ENCODE results near the gene DENND6B.

Gene DENND6B

DNA sequence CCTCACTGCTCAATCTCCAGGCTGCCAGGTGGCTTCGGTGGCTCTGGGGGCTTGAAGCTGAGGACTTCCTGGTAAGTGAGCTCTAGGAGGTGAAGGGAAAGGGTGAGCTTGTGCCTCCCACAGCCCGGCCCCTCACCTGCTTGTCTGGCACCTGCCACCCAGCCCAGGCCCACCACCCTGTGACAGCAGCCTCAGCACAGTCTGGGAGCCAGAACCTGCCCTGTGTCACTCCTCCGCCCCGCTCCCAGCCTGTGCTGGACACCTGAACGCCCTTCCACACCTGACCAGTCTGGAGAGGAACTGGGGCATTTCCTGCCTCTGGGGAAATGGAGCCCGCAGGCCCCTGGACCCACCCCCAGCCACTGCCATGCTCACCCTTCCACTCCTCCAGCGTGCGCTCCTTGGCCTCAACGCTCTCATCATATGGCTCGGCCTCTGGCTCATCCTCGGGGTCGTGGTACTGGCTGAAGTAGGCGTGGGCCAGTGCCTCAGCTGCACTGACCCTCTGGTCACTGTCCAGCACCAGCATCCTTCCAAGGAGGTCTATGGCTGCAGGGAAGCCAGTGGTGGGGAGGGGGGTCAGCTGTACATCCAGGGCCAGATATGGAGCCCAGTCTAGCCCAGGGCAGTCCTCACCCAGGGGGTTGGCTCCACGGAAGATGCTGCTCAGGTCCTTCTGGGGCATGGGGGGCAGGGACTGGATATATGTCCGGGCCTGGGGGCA is 61.7 kb downstream of the DENND6B start:
- H3K4me1 ChIP-seq (ENCODE audit: insufficient read depth, low read length) = no peaks in the 10 kb centered on the region
- H3K36me3 ChIP-seq (ENCODE audit: insufficient read depth, low read length) = no peaks in the 10 kb centered on the region
- no peaks in the 10 kb centered on the region for H3K9me3 ChIP-seq (ENCODE audit: insufficient read depth, low read depth, low read length)
- H3K9ac ChIP-seq (ENCODE audit: low read depth, low read length) = no peak overlapping the region
- no peak overlapping the region for H3K27ac ChIP-seq (ENCODE audit: low read depth, low read length)
- H3K4me3 ChIP-seq (ENCODE audit: low read length) = no peak overlapping the region
- H3K27me3 ChIP-seq (ENCODE audit: insufficient read depth, low read length) = peaks cover 74% of the 10 kb centered on the region
- WGBS = 88% methylated on average over 15 of the region's 15 CpGs

DNA sequence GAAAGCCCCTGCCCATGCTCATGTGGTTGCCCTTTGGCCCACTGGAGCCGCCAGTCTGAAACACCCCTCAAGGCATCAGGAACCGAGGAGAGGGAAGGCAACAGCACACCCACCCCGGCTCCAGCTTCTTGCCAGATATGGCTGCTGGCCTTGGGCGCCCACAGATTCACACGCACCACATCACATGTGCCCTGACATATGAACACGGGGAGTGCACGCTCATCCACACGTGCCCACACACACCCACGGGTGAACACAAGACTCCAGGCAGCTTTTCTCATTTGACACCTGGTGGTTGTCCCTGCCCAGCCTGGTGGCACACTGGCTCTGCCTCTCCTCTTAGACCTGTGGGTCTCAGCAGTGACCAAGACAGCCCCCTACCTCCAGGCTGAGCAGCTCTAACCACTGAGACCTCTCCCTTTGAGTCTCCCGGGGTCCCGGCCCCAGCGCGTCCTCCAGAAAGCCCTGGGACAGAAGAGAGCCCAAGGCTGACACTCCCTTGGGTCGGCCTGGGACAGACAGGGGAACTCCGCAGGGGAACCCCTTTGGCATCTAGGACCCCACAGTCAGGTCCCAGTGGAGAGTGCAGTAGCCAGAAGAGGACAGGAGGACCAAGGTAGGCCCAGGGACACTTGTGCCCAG is 62.6 kb downstream of the DENND6B start:
- Histone ChIP-seq H3K9me3 (ENCODE audit: insufficient read depth, low read depth, low read length) (no peaks in the 10 kb centered on the region), H3K27me3 (ENCODE audit: insufficient read depth, low read length) (peaks cover 66% of the 10 kb centered on the region), H3K36me3 (ENCODE audit: insufficient read depth, low read length) (no peaks in the 10 kb centered on the region), H3K4me3 (ENCODE audit: low read length) (no peak overlapping the region), H3K4me1 (ENCODE audit: insufficient read depth, low read length) (no peaks in the 10 kb centered on the region), H3K9ac (ENCODE audit: low read depth, low read length) (no peak overlapping the region), H3K27ac (ENCODE audit: low read depth, low read length) (no peak overlapping the region)
- WGBS = 90% methylated on average over 15 of the region's 15 CpGs

DNA sequence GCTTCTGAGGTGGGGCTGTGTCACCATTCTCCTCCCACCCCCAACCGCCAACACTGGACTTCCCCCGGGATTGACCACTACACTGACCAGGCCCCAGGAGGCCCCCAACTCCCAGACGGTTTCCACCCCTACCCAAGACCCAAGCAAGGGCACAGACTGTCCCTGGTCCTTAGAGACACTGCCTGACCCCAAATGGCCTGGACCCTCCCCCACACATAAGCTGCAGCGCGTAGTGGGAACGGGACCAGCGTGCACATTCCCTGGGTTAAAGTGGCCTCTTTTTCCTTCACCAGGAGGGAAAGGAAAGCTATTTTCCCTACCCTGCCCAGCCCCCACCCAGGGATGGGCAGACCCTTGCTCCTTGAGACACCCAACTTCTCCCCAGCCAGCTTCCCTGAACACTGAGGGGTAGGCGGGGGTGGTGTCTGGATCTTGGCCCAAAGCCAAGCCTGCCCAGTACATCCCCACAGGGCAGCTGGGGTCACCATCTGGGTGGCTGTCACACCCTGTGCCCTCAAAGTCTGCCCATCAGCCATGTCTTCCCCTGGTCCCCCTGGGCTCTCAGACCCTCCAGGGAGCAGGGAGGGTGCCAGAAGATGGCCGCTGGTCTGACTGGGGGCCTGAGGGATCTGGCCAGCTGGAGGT is 63.7 kb downstream of the DENND6B start:
- H3K9ac ChIP-seq (ENCODE audit: low read depth, low read length) = no peak overlapping the region
- no peak overlapping the region for H3K4me3 ChIP-seq (ENCODE audit: low read length)

DNA sequence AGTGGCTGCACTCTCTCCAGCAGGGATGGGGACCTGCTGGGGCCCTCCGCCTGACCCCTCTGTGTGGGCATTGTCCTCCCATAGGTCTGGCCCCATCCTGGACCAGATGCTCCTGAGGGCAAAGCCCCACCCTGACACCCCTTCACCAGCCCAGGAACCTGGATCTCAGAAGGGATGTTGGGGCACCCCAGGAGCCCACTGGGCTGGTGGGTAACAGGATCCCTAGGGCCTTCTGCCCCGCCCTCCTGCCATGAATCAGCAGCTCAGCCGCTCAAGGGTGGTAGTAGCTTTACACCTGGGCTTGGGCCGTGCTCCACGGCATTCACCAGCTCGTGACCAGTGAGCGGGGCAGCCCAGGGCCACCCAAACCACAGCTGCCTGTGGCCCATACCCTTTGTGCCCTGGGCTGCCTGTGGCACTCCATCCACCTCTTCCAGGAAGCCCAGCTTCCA is 64.3 kb downstream of the DENND6B start:
- Histone ChIP-seq H3K27ac (ENCODE audit: low read depth, low read length) (no peak overlapping the region), H3K9ac (ENCODE audit: low read depth, low read length) (no peak overlapping the region), H3K27me3 (ENCODE audit: insufficient read depth, low read length) (peaks cover 50% of the 10 kb centered on the region), H3K36me3 (ENCODE audit: insufficient read depth, low read length) (no peaks in the 10 kb centered on the region), H3K4me3 (ENCODE audit: low read length) (no peak overlapping the region), H3K9me3 (ENCODE audit: insufficient read depth, low read depth, low read length) (no peaks in the 10 kb centered on the region), H3K4me1 (ENCODE audit: insufficient read depth, low read length) (no peaks in the 10 kb centered on the region)
- WGBS = 64% methylated on average over 7 of the region's 7 CpGs

More for the DNA sequence above, 63.7 kb downstream of the DENND6B start:
- H3K36me3 ChIP-seq (ENCODE audit: insufficient read depth, low read length) = no peaks in the 10 kb centered on the region
- no peak overlapping the region for H3K27ac ChIP-seq (ENCODE audit: low read depth, low read length)
- WGBS = 85% methylated on average over 9 of the region's 9 CpGs
- no peaks in the 10 kb centered on the region for H3K4me1 ChIP-seq (ENCODE audit: insufficient read depth, low read length)
- peaks cover 55% of the 10 kb centered on the region for H3K27me3 ChIP-seq (ENCODE audit: insufficient read depth, low read length)
- H3K9me3 ChIP-seq (ENCODE audit: insufficient read depth, low read depth, low read length) = no peaks in the 10 kb centered on the region

DNA sequence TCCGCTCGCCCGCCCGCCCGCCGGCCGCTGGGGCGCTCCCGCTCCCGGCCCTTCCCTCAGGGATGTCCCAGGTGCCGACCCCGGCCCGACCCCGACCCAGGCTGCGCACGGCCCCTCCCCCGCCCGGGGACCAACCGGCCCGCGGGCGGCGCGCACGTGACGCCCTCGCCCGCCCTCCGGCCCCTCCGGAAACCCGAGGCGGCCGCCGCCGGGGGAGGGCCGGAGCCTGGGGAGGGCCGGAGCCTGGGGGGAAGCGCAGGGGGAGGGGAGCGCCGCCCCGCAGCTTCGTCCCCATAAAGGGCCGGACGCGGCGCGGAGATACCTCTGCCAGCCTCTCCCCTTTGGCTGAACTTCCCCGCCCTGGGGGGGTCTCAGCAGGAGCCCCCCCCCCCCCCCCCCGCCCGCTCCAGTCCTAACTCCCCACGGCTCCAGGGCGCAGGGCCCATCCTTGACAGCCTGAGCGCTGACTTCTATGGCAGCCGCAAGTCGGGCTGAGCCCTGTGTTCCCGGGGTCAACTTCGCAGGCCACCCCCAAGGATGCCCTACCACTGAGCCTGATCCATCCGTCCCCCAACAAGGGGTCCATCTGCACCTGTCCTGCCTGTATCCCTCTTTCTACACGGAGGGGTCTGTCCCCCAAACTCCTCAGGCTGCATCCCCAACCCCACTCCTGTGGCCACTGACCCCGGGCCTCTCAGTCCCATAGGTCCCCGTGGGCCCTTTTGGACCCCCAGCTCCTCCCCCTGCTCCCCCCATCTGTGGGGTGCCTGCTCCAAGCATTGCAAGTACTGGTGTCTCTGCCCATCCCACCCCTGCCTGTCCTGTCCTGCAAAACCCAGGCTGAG is 65.0 kb downstream of the DENND6B start, which contains the start of gene MAPK12:
TSS of gene MAPK12 (minus strand) at position 69 of the 845 bp plus-strand sequence. CDS start 174 bp downstream, outside the sequence.
- Histone ChIP-seq H3K27ac (ENCODE audit: low read depth, low read length) (no peak within 1 kb of the TSS), H3K9ac (ENCODE audit: low read depth, low read length) (peak within 1 kb of the TSS; percentile 55; the same call in 1 of the 2 replicates), H3K4me3 (ENCODE audit: low read length) (peak within 1 kb of the TSS; percentile 60), H3K9me3 (ENCODE audit: insufficient read depth, low read depth, low read length) (no peaks in the 10 kb centered on the region), H3K36me3 (ENCODE audit: insufficient read depth, low read length) (no peaks in the 10 kb centered on the region), H3K4me1 (ENCODE audit: insufficient read depth, low read length) (no peaks in the 10 kb centered on the region), H3K27me3 (ENCODE audit: insufficient read depth, low read length) (peaks cover 44% of the 10 kb centered on the region)
- 4% methylated on average over 61 of the region's 61 CpGs for WGBS

DNA sequence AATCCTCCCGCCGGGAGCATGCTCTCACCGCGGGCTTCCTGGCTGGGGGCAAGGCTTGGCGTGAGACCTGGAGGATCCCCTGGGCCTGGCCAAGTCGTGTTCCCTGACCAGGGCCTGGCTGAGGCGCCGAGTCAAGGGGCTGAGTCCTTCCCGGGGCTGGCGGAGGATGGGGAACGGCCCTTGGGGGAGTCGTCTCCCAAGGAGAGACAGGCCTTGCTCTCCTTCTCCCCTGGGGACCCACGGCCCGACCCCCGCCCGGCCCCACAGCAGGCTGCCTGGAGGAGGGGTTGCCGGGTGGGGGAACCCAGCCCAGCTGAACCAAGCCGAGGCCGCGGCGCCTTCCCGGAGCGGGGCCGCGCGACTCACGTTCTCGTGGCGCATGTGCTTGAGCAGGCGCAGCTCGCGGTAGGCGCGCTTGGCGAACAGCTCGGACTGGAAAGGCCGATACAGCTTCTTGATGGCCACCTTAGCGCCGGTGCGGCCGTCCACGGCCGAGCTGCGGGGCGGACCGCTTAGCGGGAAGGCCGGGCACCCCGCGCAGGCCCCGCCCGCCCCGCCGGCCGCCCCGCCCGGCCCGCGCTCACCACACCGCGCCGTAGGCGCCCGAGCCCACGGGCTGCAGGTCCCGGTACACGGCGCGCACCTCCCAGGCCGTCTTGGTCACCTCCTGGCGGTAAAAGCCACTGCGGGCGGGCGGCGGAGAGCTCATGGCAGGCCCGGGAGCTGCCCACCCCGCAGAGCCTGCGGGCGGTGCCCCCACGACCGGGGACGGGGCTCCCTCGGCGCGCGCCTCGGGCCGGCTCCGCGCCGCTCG is 65.8 kb downstream of the DENND6B start:
- no peaks in the 10 kb centered on the region for H3K9me3 ChIP-seq (ENCODE audit: insufficient read depth, low read depth, low read length)
- H3K4me3 ChIP-seq (ENCODE audit: low read length) = peak overlapping the region; percentile 60
- under 1% methylated on average over 92 of the region's 92 CpGs for WGBS
- no peaks in the 10 kb centered on the region for H3K36me3 ChIP-seq (ENCODE audit: insufficient read depth, low read length)
- no peaks in the 10 kb centered on the region for H3K4me1 ChIP-seq (ENCODE audit: insufficient read depth, low read length)
- H3K27me3 ChIP-seq (ENCODE audit: insufficient read depth, low read length) = peaks cover 36% of the 10 kb centered on the region
- peak overlapping the region; percentile 55; the same call in 1 of the 2 replicates for H3K9ac ChIP-seq (ENCODE audit: low read depth, low read length)
- H3K27ac ChIP-seq (ENCODE audit: low read depth, low read length) = no peak overlapping the region

DNA sequence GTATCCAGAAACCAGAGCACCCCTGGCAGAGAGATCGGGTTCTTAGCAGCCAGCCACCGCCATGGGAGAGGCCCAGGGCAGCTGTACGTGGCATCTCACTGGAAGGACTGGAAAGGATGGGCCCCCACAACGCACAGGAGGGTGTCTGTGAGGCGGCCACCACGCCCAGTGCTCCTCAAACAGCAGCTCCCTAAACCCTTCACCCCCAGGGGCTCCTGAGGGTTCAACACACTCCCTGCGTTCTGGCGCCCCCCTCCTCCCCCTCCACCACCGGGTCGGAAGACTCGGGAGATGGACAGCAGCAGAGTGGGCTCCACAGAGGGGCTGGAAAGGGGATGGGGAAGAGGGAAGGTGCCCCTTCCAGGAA is 66.4 kb downstream of the DENND6B start:
- H3K36me3 ChIP-seq (ENCODE audit: insufficient read depth, low read length) = no peaks in the 10 kb centered on the region
- WGBS = 51% methylated on average over 7 of the region's 11 CpGs
- H3K9ac ChIP-seq (ENCODE audit: low read depth, low read length) = peak overlapping the region; percentile 55; the same call in 1 of the 2 replicates
- peak overlapping the region; percentile 60 for H3K4me3 ChIP-seq (ENCODE audit: low read length)
- peaks cover 34% of the 10 kb centered on the region for H3K27me3 ChIP-seq (ENCODE audit: insufficient read depth, low read length)
- no peaks in the 10 kb centered on the region for H3K9me3 ChIP-seq (ENCODE audit: insufficient read depth, low read depth, low read length)
- no peak overlapping the region for H3K27ac ChIP-seq (ENCODE audit: low read depth, low read length)
- no peaks in the 10 kb centered on the region for H3K4me1 ChIP-seq (ENCODE audit: insufficient read depth, low read length)

DNA sequence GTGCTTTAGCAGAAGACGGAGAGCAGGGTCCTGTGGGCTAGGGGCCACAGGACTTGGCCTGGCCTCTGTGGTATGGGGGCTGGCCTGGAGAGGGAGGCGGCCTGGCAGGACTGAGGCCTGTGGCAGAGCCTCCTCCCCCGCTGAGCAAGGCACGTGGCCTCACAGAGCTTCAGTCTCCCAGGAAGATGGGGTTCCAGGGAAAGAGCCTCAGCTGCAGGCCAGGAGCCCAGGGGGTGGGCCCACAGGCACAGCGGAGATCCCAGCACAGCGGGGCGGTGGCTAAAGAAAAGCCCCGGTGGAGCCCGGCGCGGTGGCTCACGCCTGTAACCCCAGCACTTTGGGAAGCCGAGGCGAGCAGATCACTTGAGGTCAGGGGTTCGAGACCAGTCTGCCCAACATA is 67.5 kb downstream of the DENND6B start:
- Histone ChIP-seq H3K4me3 (ENCODE audit: low read length) (no peak overlapping the region), H3K36me3 (ENCODE audit: insufficient read depth, low read length) (no peaks in the 10 kb centered on the region), H3K9ac (ENCODE audit: low read depth, low read length) (no peak overlapping the region), H3K27me3 (ENCODE audit: insufficient read depth, low read length) (peaks cover 28% of the 10 kb centered on the region), H3K9me3 (ENCODE audit: insufficient read depth, low read depth, low read length) (no peaks in the 10 kb centered on the region), H3K27ac (ENCODE audit: low read depth, low read length) (no peak overlapping the region), H3K4me1 (ENCODE audit: insufficient read depth, low read length) (no peaks in the 10 kb centered on the region)
- WGBS = 91% methylated on average over 15 of the region's 15 CpGs
